Ramos (cell line): Measurements from ENCODE around the gene LRP1B.

Source experiments
- in situ Hi-C: fragments of 300-500 bp; cut with MboI; formaldehyde crosslinking; loops from one replicate; pipeline ENCODE4 v1.14.3; 2022; ENCODE audit warnings: low sequenced_read_pairs; ENCODE audit not compliant: unreplicated experiment

Gene LRP1B

GRCh38 chr2:140200307-140200706, 1930.5 kb downstream of the LRP1B start:
- in situ Hi-C loops, result no loop called here

GRCh38 chr2:140199312-140199711, 1931.5 kb downstream of the LRP1B start:
- in situ Hi-C loops, result no loop called here

DNA sequence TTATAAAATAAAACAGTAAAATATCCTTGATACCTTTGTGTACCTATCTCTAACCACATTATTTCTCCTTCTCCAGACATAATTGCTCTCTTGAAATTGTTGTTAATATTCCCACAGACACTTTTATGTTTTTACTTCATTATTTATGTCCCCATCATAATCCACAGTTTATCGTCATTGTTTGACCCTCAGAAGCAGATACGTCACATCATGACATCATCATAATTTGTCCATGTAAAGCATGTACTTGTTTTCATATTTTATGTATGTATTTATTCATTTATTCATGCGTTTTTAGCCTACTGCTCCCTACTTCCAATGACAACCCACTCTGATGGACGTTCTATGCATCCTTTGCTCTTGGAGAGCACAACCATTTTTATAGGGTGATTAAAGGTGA, 1943.7 kb downstream of the LRP1B start:
- in situ Hi-C loops, result no loop called here

GRCh38 chr2:140186313-140186712, 1944.5 kb downstream of the LRP1B start:
- in situ Hi-C loops, result no loop called here

DNA sequence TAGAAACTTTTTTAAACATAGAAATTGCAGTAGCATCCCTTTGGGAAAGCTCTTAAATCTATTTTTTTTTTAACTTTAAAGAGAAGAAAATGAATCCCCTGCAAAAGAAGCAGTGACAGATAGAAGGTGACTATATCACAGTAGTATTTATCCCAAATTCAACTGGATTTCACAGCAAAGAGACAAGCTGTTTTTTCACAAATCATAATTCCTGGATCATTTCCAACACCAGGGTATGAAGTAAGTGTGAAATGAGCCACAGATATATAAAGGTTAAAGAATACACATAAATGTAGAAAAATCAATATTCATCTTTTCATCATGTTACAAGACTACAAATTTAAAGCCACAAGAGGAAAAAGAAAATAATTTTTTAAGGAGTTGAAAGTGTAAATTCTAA, 1945.7 kb downstream of the LRP1B start:
- in situ Hi-C loops, result no loop called here

DNA sequence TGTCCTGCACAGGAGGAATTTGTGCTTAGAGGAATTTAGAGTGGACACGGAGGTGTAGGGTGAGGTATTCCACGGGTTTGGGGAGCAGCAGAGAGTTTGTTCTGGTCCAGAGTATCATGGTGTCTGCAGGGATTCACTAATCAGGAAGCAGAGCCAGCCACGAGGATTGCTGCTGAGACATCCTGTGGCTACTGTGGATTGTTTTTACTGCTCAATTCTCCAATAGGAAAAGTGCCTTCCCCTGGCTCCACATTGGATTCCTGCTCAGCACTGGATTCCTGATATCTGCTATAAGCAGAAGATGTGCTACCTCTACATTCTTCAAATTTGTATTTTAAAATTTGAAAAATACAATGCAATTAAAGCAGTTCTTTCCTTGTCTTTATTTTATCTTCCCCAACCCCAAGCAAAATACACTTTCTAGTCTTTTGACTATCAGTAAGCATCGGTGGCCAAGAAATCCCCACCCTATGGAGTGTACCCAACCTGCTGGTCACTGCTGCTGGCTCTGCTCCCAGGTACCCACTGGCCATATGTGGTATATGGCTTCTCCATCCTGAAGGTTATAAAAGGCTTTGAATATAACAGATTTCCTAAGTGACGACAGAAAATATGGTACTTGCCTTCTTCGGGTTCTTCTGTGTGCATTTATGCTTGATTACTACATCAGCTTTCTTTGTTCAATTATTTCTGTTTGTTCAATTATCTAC, 1947.6 kb downstream of the LRP1B start:
- in situ Hi-C loops, result no loop called here
